Stimulated activated memory B cell treated with anti-CD40 and anti-IgM and Interleukin-4, amounts not matched to agents 10 μg/mL and 1 μg/mL and 100 μg/mL, for 72 hours (primary cell): ENCODE results near the gene KDELR3.

Source experiments
- ATAC-seq: fragments of 150-1000 bp; cut with Tn5 transposase; 2 replicates; pipeline ENCODE4 v1.10.0; 2021
- H3K27ac Mint-ChIP-seq: one replicate; pipeline ENCODE4 v1.8.0; 2022; ENCODE audit warnings: mild to moderate bottlenecking, mixed read lengths
- H3K27me3 Mint-ChIP-seq: one replicate; pipeline ENCODE4 v1.8.0; 2022; ENCODE audit warnings: mixed read lengths
- H3K36me3 Mint-ChIP-seq: one replicate; pipeline ENCODE4 v1.8.0; 2022; ENCODE audit warnings: mixed read lengths
- H3K4me1 Mint-ChIP-seq: one replicate; pipeline ENCODE4 v1.8.0; 2022; ENCODE audit warnings: mixed read lengths
- H3K4me3 Mint-ChIP-seq: one replicate; pipeline ENCODE4 v1.8.0; 2022; ENCODE audit warnings: mild to moderate bottlenecking, moderate library complexity, mixed read lengths
- H3K9me3 Mint-ChIP-seq: one replicate; pipeline ENCODE4 v1.8.0; 2022; ENCODE audit warnings: mixed read lengths

The KDELR3 gene

DNA sequence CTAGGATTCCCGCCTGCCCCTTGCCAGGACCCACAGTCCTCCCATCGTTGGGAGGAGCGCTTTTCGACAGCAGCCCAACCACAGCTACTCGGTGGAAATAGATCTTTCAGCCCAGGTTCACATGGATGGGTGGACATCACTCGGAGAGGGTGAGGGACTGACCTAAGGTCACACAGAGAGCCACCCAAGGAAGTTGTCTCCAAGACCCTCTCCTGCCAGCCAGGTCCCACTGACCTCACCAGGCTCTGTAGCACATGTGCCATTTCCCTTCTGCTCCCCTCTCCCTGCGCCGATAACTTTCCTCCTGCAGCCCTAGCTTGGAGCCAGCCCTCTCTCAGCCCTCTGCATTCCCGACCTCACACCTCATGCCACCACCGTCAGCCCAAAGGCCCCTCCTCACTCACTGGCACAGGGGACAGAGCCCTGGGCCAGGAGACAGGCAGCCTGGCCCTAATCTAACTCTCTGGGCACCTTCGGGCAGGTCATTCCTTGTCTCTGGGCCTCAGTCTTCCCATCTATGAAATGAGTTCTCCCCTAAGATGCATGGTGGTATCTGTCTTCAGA lies 17.6 kb upstream of the KDELR3 start:
- Mint-ChIP-seq H3K4me3 (no peak overlapping the region), H3K27ac (no peak overlapping the region), H3K27me3 (peaks cover 92% of the 10 kb centered on the region), H3K4me1 (peaks cover 9% of the 10 kb centered on the region), H3K36me3 (no peaks in the 10 kb centered on the region), H3K9me3 (no peaks in the 10 kb centered on the region)
- ATAC-seq, result no peak

DNA sequence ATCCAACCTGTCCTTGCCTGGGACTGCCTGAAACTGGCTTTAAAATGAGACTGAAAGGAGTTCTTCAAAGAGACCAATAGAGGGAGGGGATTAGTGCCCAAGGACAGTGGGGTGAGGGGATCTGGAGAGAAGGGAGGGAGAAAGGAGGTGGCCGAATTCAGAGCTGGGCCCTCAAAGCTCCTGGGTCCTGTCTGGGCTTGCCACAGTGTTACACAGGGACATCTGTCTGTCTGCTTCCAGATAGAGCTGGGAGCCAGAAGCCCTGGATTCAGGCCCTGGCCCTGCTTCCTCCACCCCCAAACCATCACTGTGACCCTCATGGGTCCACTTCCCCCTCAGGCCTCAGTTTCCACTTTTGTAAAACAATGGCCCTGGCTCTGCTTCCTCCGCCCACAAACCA lies 16.5 kb upstream of the KDELR3 start:
- Mint-ChIP-seq H3K4me3 (no peak overlapping the region), H3K36me3 (no peaks in the 10 kb centered on the region), H3K27me3 (peaks cover 87% of the 10 kb centered on the region), H3K9me3 (no peaks in the 10 kb centered on the region), H3K27ac (no peak overlapping the region), H3K4me1 (peaks cover 13% of the 10 kb centered on the region)
- ATAC-seq, result no peak

DNA sequence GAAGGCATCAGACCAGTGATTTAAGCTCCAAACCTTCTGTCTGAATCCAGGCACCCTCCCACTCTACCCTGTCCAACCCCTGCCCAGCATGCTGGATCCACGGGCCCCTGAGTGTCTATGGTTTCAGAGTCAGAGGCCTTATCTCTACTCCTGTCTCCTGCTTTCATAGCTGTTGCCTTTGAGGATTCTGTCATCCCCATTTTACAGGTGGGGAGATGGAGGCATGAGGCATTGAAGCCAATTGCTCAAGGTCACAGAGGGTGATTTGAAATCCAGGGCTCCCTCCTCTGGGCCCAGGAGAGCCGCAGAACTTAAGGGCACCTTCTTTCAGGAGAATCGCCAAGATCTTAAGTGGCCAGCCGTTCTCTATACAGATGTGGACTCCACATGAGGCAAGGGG lies 16.0 kb upstream of the KDELR3 start:
- no peaks in the 10 kb centered on the region for H3K36me3 Mint-ChIP-seq
- no peak for ATAC-seq
- no peaks in the 10 kb centered on the region for H3K9me3 Mint-ChIP-seq
- no peak overlapping the region for H3K4me3 Mint-ChIP-seq
- peaks cover 89% of the 10 kb centered on the region for H3K27me3 Mint-ChIP-seq
- H3K4me1 Mint-ChIP-seq, result peaks cover 16% of the 10 kb centered on the region
- H3K27ac Mint-ChIP-seq, result no peak overlapping the region

DNA sequence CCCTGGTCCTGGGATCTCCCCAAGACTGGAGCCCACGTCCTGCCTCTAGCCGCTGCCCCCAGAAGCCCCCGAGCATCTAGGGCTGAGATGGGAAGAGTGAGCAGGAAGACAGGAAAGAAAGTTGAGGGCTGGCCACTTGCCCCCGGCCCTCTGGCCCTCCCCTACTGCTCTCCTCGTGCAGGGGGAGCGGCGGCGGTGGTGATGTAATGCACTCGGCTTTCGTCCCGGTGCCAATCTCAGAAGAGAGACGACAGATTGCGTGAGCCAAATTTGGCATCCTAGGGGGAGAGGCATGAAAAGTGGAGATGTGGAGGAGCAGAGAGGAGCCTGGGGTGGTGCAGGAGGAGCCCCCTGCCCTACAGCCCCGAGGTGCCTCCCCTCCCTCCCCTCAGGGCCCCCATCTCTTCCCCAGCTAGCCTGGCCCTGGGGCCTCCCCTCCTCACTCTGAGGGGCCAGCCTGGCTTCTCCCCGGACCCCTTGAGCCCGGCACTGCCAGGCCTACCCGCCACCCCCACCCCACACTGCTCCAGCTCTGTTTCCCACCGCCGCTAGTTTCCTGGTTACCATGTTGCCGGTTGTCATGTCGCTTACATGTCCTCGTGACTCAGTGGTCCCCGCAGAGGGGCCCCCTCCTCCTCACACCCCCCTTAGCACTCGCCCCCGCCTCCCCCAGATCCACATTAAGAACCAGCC lies 15.4 kb upstream of the KDELR3 start:
- Mint-ChIP-seq H3K27me3 (peaks cover 89% of the 10 kb centered on the region), H3K36me3 (no peaks in the 10 kb centered on the region), H3K4me3 (no peak overlapping the region), H3K4me1 (peaks cover 16% of the 10 kb centered on the region), H3K27ac (no peak overlapping the region), H3K9me3 (no peaks in the 10 kb centered on the region)
- no peak for ATAC-seq

DNA sequence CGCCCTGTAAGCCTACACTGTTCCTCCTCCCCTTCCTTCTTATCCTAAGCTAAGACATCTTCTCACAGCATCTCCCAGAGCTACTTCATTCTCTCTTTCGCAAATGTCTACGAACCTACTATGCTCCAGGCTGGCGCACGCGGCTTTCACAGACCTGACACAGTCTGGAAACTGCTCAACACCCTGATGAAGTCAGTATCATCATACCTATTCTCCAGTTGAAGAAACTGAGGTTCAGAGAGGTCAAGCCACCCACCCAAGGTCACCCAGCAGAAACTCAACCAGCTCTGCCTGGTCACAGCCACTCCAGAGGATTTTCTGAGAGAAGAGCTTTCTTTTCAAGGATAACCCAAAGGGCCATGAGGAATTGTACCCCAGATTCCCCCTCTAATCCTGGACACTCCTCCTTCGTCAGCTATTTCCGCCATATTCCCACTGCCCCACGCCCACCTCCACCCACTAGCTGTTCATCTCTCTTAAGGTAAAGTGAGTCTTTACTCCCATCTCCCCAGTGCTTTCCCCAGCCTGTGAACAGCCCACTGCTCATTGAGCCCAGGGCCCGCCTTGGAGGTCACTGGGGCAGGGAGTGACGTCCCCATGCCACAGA lies 14.7 kb upstream of the KDELR3 start:
- no peaks in the 10 kb centered on the region for H3K36me3 Mint-ChIP-seq
- peaks cover 16% of the 10 kb centered on the region for H3K4me1 Mint-ChIP-seq
- no peak overlapping the region for H3K4me3 Mint-ChIP-seq
- no peak overlapping the region for H3K27ac Mint-ChIP-seq
- no peak for ATAC-seq
- peaks cover 89% of the 10 kb centered on the region for H3K27me3 Mint-ChIP-seq
- no peaks in the 10 kb centered on the region for H3K9me3 Mint-ChIP-seq

DNA sequence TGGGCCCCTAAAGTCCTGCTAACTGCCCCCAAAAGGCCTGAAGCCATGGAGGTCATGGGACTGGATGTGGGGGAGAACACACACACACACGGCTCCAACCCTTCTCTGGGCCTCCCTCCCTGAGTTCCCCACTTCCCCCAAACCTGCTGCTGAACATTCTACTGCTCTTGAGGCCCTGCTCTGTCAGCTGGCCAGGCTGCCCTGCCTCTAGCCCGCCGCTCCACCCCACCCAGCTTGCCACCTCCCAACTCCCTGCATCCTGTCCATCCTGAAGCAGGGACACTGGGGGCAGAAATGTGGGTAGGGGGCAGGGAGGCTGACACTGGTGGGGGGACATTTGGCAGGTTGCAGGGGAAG lies 13.9 kb upstream of the KDELR3 start:
- no peaks in the 10 kb centered on the region for H3K36me3 Mint-ChIP-seq
- peaks cover 89% of the 10 kb centered on the region for H3K27me3 Mint-ChIP-seq
- peaks cover 16% of the 10 kb centered on the region for H3K4me1 Mint-ChIP-seq
- H3K9me3 Mint-ChIP-seq, result no peaks in the 10 kb centered on the region
- ATAC-seq, result no peak
- peak overlapping the region; percentile 75 for H3K4me3 Mint-ChIP-seq
- H3K27ac Mint-ChIP-seq, result no peak overlapping the region

DNA sequence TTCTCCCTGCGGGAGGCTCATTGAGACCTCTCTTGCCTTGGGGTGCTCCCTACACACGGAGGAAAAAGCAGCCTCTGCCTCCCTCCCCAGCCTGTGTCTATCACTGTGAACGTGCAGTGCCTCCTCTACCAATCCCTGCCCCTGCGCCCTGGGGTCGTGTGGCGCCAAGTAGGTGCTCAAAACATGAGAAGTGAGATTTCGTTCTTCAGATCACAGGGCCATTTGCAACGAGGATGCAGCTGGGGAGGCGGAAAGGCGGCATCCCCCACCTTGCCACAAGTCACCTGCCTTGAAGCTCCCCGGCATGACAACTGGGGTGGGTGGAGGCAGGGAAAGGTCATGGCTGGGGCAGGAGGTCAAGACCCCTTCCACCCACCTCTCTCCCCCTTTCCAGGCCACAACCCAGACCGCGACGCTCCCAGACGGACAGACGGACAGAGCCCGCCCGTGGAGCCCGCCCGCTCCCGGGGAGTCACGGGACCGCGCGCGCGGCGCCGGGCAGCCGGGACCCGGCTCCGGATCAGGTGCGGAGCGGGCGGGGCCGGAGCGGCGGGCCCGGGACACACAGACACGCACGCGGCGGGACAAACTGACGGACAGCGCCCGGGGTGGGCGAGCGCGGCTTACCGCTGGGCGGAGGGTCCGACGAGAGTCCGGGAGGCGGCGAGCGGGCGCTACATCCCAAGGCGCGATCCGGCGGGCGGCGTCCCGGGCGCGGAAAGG lies 13.4 kb upstream of the KDELR3 start:
- no peaks in the 10 kb centered on the region for H3K36me3 Mint-ChIP-seq
- peak overlapping the region; percentile 75 for H3K4me3 Mint-ChIP-seq
- no peaks in the 10 kb centered on the region for H3K9me3 Mint-ChIP-seq
- H3K27ac Mint-ChIP-seq, result no peak overlapping the region
- H3K4me1 Mint-ChIP-seq, result peaks cover 16% of the 10 kb centered on the region
- peak; percentile 17 for ATAC-seq
- H3K27me3 Mint-ChIP-seq, result peaks cover 89% of the 10 kb centered on the region

DNA sequence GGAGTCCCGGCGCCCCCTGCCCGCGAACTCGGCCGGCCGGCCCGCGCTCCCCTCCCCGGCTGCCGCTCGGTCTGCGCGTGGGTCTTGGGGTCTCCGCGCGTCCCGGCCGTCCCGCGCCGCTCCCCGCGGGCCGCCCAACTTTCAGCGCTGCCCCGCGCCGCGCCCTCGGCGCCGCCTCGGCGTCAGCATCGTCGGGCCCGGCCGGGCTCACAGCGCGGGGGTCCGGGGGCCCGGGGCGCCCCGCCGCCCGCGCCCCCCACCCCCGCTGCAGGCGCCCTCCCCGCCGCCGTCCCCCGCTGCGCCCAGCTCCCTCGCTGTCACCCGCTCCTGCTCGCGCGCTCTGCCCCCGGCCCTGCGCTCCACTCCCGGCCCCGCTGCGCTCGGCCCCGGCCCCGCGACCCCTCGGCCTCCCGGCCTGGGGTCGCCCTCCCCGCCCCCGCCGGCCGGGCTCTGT lies 12.8 kb upstream of the KDELR3 start, which contains the start of gene KCNJ4:
TSS of gene KCNJ4 (minus strand) at position 124 of the 454 bp plus-strand sequence. CDS start 27,067 bp downstream, outside the sequence.
- H3K4me1 Mint-ChIP-seq, result peaks cover 16% of the 10 kb centered on the region
- H3K36me3 Mint-ChIP-seq, result no peaks in the 10 kb centered on the region
- no peaks in the 10 kb centered on the region for H3K9me3 Mint-ChIP-seq
- peak; percentile 5 for ATAC-seq
- H3K4me3 Mint-ChIP-seq, result peak within 1 kb of the TSS; percentile 75
- H3K27me3 Mint-ChIP-seq, result peaks cover 86% of the 10 kb centered on the region
- H3K27ac Mint-ChIP-seq, result no peak within 1 kb of the TSS

DNA sequence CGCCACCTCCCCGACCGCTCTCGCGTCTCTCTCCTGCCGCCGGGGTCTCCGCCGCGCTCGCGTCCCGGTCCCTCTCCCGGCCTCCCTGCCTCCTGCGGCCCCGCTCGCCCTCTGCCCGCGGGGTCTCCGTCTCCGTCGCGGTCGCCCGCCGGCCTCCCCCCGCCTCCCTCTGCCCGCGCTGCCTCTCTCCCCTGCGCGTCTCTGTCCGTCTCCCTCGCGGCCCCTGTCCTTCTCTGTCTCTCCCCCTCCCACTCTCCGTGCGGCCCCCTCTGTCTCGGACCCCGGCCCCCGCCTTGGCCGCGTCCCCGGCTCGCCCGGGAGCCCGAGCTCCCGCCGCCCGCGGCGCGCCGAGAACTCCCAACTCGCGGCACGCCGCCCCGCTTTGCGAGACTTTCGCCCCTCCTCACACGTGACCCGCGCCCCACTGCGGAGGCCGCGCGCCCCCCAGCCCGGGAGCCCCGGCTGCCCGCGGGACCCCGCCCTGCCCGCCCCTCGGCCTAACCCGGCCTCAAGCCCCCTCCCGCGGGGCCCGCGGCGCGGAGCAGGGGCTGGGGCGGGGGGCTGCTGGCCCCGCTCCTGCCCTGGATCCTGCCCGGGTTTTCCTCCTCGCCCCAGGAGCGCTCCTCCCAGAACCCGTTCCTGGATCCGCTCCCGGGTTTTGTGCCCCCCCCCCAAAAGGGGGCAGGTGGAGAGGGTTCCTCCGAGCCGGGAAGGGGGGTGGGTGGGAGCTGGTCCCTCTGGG lies 12.2 kb upstream of the KDELR3 start:
- peaks cover 21% of the 10 kb centered on the region for H3K4me1 Mint-ChIP-seq
- peaks cover 86% of the 10 kb centered on the region for H3K27me3 Mint-ChIP-seq
- ATAC-seq, result no peak
- H3K27ac Mint-ChIP-seq, result no peak overlapping the region
- H3K36me3 Mint-ChIP-seq, result no peaks in the 10 kb centered on the region
- H3K4me3 Mint-ChIP-seq, result peak overlapping the region; percentile 42
- H3K9me3 Mint-ChIP-seq, result no peaks in the 10 kb centered on the region

DNA sequence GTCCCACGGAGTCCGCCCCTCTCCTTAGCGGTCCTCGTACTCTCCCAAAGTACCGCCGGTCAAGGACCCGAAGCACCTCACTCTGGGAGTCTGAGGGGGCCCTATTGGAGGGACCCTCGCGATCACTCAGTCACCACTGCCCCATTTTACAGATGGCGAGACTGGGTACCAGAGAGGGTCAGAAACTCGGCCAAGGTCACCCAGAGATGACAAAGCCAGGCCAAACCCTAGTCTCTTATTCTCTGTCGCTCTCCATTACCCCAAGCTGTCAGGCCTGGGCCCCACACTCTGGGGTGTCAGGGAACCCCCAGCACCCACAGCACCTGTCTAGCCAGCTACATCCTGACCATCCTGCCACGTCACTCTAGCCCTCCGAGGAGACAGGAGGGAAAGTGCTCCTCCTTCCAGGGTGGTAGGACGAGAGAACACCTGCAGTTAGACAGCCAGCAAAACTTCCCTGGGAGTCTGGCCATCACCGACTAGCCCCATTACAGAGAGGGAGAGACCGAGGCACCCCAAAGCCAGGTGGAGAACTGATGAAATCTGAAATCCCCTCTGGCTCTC lies 11.5 kb upstream of the KDELR3 start:
- ATAC-seq, result no peak
- H3K36me3 Mint-ChIP-seq, result no peaks in the 10 kb centered on the region
- peaks cover 28% of the 10 kb centered on the region for H3K4me1 Mint-ChIP-seq
- peaks cover 86% of the 10 kb centered on the region for H3K27me3 Mint-ChIP-seq
- no peaks in the 10 kb centered on the region for H3K9me3 Mint-ChIP-seq
- peak overlapping the region; percentile 11 for H3K4me3 Mint-ChIP-seq
- no peak overlapping the region for H3K27ac Mint-ChIP-seq

DNA sequence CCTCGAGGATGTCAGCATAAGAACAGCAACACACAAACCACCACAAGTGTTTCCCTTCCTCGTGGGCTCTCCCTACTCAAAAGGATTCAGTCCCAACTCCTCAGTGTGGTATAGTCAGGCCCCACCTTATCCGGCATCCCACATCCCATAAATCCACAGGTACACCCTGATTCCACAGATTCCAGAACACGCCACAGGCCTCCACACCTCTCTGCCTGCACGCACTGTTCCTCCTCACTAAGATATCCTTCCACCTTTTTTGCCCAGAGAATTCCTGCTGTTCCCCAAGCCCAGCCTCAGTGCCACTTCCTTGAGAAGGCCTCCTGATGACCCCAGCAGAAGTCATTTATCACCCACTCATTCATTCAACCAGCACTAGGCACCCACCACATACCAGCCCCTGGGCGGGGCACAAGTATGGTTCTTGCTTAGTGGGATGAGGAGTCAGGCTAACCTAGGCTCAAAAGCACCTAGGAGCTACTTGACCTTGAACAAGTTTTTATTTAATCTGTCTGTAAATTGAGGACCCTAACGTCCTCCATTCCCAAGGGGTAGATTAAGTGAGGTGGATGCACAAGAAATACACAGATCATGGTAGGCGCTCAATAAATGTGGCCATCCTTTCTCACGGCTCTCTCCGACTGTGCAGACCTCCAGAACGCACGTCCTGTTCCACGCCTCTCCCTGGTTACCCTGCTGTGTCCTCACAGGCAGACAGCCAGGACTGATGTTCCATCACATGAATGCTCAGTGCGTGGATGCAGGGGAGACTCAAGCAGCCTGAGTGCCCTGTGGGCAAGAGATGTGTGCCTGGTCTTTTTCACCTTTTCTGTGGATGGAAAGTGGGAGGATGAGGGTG lies 10.8 kb upstream of the KDELR3 start:
- H3K27me3 Mint-ChIP-seq, result peaks cover 86% of the 10 kb centered on the region
- no peak for ATAC-seq
- no peak overlapping the region for H3K27ac Mint-ChIP-seq
- peaks cover 33% of the 10 kb centered on the region for H3K4me1 Mint-ChIP-seq
- no peaks in the 10 kb centered on the region for H3K9me3 Mint-ChIP-seq
- H3K36me3 Mint-ChIP-seq, result no peaks in the 10 kb centered on the region
- H3K4me3 Mint-ChIP-seq, result peak overlapping the region; percentile 11

DNA sequence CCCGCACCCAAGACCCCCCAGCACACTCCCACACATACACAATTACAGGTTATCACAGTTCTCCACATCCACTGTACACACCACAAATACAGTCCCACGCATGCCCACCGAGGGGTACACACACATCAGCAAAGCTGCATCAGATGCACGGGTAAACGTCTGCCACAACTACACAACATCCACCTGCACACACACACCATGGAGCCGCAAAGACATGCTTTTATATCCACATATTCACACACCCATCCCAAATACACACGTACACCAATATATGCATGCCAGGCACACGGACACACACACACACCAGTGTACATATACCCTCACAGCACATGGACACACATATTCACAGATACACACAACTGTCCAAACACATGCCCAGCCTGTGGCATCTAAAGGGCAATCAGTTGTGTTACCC lies 7.5 kb upstream of the KDELR3 start:
- Mint-ChIP-seq H3K27ac (no peak overlapping the region), H3K4me1 (peaks cover 33% of the 10 kb centered on the region), H3K36me3 (no peaks in the 10 kb centered on the region), H3K4me3 (no peak overlapping the region), H3K27me3 (peaks cover 92% of the 10 kb centered on the region), H3K9me3 (no peaks in the 10 kb centered on the region)
- ATAC-seq, result peak; percentile 13

DNA sequence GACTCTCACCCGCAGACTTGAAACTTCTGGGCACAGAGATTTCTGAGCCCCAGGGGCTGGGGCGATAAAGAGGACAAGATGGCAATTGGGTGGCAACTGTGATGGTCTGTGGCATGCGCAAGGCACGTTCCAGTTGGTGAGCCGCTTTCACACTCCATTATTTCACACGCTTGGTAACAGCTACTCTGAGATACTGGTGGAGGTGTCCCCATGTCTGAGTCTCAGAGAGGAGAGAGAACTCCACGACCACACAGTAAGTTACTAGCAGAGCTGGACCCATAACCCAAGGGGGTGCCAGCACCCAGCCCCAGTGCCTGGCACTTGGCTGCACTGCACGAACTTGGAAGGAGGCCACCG lies 6.9 kb upstream of the KDELR3 start:
- H3K36me3 Mint-ChIP-seq, result no peaks in the 10 kb centered on the region
- ATAC-seq, result peak; percentile 52
- no peak overlapping the region for H3K4me3 Mint-ChIP-seq
- H3K27me3 Mint-ChIP-seq, result peaks cover 97% of the 10 kb centered on the region
- peaks cover 39% of the 10 kb centered on the region for H3K4me1 Mint-ChIP-seq
- H3K9me3 Mint-ChIP-seq, result no peaks in the 10 kb centered on the region
- no peak overlapping the region for H3K27ac Mint-ChIP-seq
